Stimulated activated CD4-positive, alpha-beta T cell treated with anti-CD3 and anti-CD28 coated beads, Interleukin-4, amount 100 ng/mL, for 4 hours (primary cell): Measurements from ENCODE around the gene TANGO2.

ENCODE experiments used
- DNase-seq, 2 experiments: peaks; one replicate each; pipeline ENCODE4 v3.0.0-alpha.2; 2020

The TANGO2 gene

GRCh38 chr22:20014526-20015186 lies 6.3 kb upstream of the TANGO2 start:
- DNase-seq = no peak

DNA sequence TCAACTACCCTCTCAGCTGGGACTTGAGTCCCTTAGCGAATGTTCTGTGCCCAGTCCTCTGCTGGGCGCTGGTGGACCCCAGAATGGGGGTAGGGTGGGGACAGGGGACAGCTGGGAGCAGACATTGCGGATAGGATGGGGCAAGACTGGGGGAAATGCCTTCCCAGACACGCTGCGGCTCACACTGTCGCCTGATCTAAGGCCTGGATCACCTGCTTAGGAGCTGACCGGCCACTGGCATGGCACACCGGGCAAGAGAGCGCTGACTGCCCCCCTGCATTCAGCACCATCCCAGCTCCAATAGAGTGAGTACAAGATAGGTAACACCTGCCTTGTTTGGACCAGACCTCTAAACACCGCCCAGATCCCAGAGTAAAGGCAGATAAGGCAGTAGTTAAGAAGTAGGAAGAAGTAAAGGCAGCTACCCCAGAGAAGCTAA lies 5.7 kb upstream of the TANGO2 start:
- DNase-seq = no peak

DNA sequence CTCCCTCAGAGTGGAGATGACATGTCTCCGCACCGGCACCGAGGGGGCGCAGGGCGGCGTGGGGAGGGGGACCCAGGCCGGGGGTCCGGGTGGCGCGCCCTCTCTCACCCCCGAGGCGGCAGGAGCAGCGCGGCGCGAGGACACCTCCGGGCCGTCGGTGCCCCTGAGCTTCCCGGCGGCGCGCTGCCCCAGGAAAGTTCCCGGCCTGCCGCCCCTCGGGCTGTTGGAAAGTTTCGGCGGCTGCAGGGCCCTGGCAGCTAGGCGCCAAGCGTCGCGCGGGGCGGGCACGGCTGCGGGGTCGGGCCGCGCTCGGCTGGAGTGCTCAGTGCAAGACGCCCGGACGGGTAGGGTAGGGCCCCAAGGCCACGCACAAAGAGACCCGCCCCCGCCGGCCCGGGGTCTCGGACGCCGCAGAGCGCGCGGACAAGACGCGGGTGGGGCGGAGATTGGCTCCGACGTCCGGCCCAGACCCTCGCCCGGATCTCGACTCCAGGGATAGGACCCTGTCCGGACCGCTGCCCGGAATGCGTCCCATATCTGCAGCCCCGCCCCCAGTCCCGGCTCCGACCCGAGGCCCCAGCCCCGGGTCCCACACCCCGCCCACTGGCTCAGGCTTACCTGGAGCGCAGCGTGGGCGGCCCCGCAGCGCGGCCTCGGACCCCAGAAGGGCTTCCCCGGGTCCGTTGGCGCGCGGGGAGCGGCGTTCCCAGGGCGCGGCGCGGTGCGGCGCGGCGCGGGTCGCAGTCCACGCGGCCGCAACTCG lies 4.8 kb upstream of the TANGO2 start:
- peak in 1 of 2 experiments; percentile 21 for DNase-seq

- peak; percentile 88 to 92 for DNase-seq
Observed at GRCh38 chr22:20016734-20017621, 3.9 kb upstream of the TANGO2 start, which contains the start of gene ARVCF. ARVCF (minus strand) TSS chr22:20016823; CDS start chr22:19990794, 26,029 bp downstream.

DNA sequence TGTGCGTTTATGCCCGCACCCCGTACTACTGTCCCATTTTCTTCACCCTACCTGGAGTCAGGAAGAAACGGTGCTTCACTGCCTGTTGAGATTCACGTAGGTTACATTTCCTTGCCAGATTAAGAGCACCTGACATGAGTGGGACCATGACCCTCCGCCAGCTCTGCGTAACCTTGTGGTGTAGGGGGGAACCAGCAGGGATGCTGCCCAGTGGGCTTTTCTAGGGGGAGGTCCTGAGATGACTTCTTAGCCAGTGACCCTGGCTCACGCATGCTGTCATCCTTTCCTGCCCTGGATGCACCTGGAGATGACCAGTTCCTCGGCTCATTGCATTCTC lies 3.3 kb upstream of the TANGO2 start:
- no peak for DNase-seq

DNA sequence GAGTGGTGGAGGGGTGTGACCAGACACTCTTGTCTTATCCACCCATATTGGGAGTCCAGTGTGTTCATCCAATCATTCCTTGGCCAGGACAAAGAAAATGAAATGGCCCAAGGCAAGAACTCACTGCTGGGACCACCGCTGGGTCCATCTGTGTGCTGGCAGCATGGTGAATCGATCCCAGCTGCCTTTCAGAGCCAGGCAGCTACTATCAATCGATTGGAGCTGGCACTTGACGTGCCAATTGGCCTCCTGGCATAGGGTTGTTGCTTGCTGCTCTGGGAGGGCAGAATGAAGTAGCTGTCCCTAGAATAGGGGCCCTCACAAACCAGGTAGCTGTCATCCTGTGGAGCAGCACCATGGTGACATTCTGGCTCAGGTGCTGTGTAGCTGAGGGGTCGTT lies 2.9 kb upstream of the TANGO2 start:
- no peak for DNase-seq

GRCh38 chr22:20019661-20020532 lies 1.0 kb upstream of the TANGO2 start:
- DNase-seq = no peak

GRCh38 chr22:20021196-20022181 lies 579 bp downstream of the TANGO2 start:
- no peak for DNase-seq

- DNase-seq = no peak
Observed at GRCh38 chr22:20022231-20022977, 1.5 kb downstream of the TANGO2 start.

- DNase-seq = no peak
Observed at GRCh38 chr22:20022978-20023613, 2.2 kb downstream of the TANGO2 start.

- no peak for DNase-seq
Observed at GRCh38 chr22:20024225-20024624, 3.3 kb downstream of the TANGO2 start.

- no peak for DNase-seq
Observed at GRCh38 chr22:20024650-20025397, 3.9 kb downstream of the TANGO2 start.

DNA sequence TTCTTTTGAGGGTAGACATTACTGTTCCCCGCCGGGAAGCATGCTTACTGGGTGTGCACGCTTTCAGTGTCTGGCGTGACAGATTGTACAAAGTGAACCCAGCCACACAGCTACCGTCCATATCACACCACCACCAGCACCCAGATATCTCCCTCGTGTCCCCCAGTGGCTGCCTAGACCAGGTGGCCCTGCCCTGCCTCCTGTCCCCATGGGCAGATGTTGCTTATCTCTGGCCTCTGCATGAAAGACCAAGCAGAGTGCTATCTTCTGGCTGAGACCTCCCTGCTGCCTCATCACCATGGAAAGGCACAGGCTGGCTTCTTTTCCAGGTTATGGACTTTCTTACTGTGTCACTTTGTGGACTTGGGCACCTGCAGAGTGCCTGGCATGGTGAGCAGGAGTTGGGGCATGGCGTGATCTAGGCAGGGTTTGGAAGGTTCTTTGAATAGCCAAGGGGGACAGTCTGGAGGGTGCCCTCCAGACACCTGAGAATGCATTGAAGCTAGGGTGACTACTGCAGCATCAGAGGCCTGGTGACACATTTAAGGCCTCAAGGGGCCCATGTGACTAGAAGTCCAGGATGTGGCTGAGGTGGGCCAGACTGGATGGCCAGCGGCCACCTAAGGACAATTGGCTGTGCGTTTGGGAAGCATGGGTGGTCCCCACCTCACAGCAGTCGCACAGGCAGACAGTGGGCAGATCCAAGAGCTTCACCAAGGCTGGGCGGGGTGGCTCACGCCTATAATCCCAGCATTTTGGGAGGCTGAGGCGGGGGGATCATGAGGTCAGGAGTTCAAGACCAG lies 4.7 kb downstream of the TANGO2 start:
- DNase-seq = no peak

DNA sequence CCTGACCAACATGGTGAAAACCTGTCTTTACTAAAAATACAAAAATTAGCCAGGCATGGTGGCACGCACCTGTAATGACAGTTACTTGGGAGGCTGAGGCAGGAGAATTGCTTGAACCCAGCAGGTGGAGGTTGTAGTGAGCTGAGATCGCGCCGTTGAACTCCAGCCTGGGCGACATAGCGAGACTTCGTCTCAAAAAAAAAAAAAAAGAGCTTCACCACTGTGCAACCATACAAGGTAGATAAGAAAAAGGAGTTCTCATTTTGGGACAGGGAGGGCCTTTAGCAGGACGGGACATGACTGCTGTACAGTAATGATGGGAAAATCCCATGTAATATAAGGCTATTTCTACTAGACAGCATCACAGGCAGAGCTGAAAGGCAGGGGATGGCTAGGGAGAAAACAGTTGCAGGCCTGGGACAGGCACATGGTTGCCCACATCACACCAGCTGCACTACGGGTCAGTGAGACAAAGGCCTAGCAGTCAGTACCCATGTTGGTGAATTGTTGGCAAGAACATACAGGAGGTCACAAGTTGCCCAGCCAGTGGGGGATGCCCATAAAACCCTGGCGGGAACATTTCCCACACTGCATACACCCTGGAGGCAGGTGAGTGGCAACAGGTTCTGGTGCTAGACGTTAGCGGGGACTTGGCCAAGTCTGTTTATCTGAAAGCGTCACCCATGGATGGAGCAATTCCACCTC lies 5.4 kb downstream of the TANGO2 start:
- no peak for DNase-seq

DNA sequence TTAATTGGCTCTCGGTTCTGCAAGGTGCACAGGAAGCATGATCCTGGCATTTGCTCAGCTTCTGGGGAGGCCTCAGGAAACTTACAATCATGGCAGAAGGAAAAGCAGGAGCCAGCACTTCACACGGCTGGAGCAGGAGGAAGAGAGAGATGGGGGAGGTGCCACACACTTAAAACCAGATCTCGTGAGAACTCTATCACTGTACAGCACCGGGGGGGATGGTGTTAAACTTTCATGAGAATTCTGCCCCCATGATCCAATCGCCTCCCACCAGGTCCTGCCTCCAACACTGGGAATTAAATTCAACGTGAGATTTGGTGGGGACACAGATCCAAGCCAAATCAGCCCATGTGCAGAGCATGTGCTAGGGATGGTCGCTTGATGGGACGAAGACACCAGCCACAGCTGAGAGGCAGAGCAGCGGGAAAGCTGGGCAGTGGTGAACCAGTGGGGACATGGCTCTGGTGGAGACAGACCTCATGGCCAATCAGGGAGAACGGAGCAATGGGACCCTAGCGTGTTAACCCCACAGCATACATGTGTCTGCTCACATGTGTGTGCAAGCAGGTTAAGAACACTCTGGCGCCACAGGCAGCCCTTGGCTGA lies 6.2 kb downstream of the TANGO2 start:
- DNase-seq = no peak

DNA sequence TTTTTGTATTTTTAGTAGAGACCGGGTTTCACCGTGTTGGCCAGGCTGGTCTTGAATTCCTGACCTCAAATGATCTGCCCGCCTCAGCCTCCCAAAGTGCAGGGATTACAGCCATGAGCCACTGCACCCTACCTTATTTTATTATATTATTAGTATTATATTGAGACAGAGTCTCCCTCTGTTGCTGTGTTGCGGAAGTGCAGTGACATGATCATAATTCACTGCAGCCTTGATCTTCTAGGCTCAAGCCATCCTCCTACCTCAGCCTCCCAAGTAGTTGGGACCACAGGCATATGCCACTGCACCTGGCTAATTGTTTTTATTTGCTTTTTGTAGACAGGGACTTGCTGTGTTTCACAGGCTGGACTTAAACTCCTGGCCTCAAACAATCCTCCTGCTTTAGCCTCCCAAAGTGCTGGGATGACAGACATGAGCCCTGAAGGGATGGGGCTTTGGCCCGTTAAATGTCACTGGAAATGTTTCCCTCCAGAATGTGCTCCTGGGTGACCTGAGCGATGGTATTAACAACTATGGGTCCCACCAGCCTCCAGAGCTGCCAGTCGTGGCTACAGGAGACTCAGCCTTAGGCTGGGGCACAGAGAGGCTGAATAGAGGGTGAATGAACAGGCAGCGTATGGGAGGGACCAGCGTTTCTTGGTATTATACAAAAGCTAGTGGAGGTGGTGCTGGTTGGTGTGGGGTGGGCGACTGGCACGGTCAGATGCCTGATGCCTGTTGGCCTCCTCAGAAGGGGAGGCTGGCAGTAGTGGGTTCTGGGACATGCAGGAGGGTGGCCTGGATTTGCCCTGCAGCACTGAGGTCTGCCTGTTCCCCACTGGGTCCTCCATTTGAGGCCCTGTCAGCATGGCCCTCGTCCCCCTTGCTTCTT lies 7.3 kb downstream of the TANGO2 start:
- DNase-seq = no peak
